ENCODE results near the gene BCAP29. TPM values are rescaled to one million over a fixed set of nuclear protein-coding genes. Genes with fewer than 3 reads are reported as not detected.
A peak's percentile ranks its signal among the peaks of the same experiment; 100 is the strongest.
"Not testable (repeated sequence)": the region's sequence is repeated elsewhere in the genome, so short reads cannot be mapped to it uniquely, and the experiment has no call there.

Gene BCAP29, protein sequence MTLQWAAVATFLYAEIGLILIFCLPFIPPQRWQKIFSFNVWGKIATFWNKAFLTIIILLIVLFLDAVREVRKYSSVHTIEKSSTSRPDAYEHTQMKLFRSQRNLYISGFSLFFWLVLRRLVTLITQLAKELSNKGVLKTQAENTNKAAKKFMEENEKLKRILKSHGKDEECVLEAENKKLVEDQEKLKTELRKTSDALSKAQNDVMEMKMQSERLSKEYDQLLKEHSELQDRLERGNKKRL
- total RNA-seq: 25.0 and 30.6 TPM in 2 replicates

DNA sequence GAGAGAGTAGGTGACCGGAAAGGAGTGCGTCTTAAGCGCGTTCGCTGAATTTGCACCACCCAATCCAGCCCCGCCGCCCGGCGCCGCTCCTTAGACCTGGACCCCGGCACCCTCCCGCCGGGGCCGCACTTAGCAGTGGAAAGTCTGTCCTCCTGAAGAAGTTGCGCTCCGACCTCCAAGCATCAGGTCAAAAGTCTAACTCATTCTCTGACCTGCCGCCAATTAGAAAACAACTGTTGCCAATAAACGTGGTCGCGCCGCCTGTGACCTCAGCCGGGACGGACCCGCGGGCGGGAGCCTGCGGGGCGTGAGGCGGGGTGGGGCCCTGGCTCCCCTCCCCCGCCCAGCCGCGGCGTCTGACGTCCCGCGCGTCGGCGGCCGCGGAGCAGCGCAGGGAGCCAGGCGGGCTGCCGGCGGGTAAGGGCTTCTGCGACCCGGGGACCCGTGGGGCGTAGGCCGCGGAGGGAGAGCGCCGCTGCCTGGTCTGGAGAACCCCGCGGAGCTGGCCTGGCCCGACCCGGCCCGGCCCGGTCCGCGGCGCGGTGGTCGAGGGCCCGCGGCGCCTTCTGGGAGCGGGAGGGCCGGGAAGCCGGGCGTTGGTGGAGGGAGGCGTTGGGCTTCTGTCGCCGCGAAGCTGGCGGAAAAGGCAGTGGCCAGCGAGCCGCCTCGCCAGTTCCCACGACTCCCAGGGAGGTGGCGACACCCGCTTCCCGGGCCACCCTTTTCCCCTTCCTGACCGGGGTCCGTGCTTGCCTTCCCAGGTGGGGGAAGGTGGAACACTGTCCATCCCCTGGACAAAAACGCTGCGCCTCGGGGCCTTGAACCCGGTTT lies at the start of gene BCAP29:
BCAP29 (plus strand) TSS at position 362 of the 831 bp plus-strand sequence. CDS start 527 bp downstream, outside the sequence.
- H3K27me3 ChIP-seq (ENCODE audit: control insufficient read depth, insufficient read depth, low read length): no peaks in the 10 kb centered on the region
- peak within 1 kb of the TSS; percentile 74 for H3K4me3 ChIP-seq (ENCODE audit: low read depth, low read length)
- DNase-seq (ENCODE audit: low read depth): peak; percentile 37
- FAIRE-seq: no peak
- peaks cover 2% of the 10 kb centered on the region for H3K36me3 ChIP-seq (ENCODE audit: control insufficient read depth, insufficient read depth, low read length)
- TF ChIP-seq, protein P1, sequence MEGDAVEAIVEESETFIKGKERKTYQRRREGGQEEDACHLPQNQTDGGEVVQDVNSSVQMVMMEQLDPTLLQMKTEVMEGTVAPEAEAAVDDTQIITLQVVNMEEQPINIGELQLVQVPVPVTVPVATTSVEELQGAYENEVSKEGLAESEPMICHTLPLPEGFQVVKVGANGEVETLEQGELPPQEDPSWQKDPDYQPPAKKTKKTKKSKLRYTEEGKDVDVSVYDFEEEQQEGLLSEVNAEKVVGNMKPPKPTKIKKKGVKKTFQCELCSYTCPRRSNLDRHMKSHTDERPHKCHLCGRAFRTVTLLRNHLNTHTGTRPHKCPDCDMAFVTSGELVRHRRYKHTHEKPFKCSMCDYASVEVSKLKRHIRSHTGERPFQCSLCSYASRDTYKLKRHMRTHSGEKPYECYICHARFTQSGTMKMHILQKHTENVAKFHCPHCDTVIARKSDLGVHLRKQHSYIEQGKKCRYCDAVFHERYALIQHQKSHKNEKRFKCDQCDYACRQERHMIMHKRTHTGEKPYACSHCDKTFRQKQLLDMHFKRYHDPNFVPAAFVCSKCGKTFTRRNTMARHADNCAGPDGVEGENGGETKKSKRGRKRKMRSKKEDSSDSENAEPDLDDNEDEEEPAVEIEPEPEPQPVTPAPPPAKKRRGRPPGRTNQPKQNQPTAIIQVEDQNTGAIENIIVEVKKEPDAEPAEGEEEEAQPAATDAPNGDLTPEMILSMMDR (IDR thresholded peaks at IDR 0.05; ENCODE audit: insufficient read depth, low read length, severe bottlenecking): peak; percentile 39

DNA sequence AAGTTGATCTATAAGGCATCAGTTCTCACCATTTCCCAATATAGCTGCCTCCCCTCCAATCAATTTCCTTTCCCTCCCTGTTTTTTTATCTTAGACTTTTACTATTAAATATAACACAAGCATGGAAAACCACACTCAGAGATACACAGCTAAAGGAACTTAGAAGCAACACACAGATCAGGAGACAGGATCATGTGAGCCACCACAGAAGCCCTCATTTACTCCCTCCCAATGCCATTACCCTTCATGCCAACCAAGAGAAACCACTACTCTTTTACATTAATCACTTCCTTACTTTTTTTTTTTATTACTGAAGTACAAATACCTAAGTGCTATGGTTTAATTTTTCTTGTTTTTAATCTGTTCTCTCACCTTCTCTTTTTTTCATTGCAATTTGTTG lies 49.3 kb upstream of the BCAP29 start:
- Histone ChIP-seq H3K27me3 (ENCODE audit: control insufficient read depth, insufficient read depth, low read length) (no peaks in the 10 kb centered on the region), H3K36me3 (ENCODE audit: control insufficient read depth, insufficient read depth, low read length) (no peaks in the 10 kb centered on the region), H3K4me3 (ENCODE audit: low read depth, low read length) (no peak overlapping the region)
- FAIRE-seq (no peak), DNase-seq (ENCODE audit: low read depth) (no peak)
- TF ChIP-seq, protein P1 (IDR thresholded peaks at IDR 0.05; ENCODE audit: insufficient read depth, low read length, severe bottlenecking): no peak

DNA sequence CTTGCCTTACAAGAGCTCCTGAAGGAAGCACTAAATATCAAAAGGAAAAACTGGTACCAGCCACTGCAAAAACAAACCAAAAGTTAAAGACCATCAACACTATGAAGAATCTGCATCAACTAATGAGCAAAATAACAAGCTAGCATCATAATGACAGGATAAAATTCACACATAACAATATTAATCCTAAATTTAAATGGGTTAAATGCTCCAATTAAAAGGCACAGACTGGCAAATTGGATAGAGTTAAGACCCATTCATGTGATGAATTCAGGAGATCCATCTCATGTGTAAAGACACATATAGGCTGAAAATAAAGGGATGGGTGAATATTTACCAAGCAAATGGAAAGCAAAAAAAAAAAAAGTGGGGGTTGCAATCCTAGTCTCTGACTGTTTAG lies 45.9 kb upstream of the BCAP29 start:
- Histone ChIP-seq H3K27me3 (ENCODE audit: control insufficient read depth, insufficient read depth, low read length) (no peaks in the 10 kb centered on the region), H3K36me3 (ENCODE audit: control insufficient read depth, insufficient read depth, low read length) (no peaks in the 10 kb centered on the region), H3K4me3 (ENCODE audit: low read depth, low read length) (no peak overlapping the region)
- FAIRE-seq (no peak), DNase-seq (ENCODE audit: low read depth) (no peak)
- TF ChIP-seq, protein P1 (IDR thresholded peaks at IDR 0.05; ENCODE audit: insufficient read depth, low read length, severe bottlenecking): no peak

DNA sequence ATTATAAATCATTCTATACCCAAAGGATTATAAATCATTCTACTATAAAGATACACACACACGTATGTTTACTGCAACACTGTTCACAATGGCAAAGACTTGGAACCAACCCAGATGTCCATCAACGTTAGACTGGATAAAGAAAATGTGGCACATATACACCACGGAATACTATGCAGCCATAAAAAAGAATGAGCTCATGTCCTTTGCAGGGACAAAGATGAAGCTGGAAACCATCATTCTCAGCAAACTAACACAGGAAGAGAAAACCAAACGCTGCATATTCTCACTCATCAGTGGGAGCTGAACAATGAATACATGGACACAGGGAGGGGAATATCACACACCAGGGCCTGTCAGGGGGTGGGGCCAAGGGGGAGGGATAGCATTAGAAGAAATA lies 42.8 kb upstream of the BCAP29 start:
- FAIRE-seq; H3K4me3 ChIP-seq (ENCODE audit: low read depth, low read length); DNase-seq (ENCODE audit: low read depth); H3K27me3 ChIP-seq (ENCODE audit: control insufficient read depth, insufficient read depth, low read length); H3K36me3 ChIP-seq (ENCODE audit: control insufficient read depth, insufficient read depth, low read length): not testable (repeated sequence)

DNA sequence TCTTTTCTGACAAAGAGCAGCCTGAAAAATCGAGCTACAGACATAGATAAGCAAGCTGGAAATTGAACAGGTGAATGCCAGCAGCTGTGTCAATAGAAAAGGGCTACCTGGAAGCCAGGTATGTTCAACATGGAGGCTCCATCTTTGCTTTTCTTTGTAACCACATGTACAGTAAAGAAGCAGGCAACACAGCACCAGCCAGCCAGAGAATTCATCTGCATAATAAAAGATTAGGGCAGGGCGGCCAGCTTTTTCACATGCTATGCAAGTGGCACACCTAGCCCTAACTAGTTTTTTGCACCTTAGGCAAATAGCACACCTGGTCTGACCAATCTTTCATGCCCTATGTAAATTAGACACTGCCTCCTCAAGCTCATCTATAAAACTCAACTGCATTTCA lies 42.0 kb upstream of the BCAP29 start:
- peak; percentile 62 for DNase-seq (ENCODE audit: low read depth)
- Histone ChIP-seq H3K4me3 (ENCODE audit: low read depth, low read length) (no peak overlapping the region), H3K27me3 (ENCODE audit: control insufficient read depth, insufficient read depth, low read length) (no peaks in the 10 kb centered on the region), H3K36me3 (ENCODE audit: control insufficient read depth, insufficient read depth, low read length) (no peaks in the 10 kb centered on the region)
- FAIRE-seq: peak; percentile 32
- TF ChIP-seq, protein P1 (IDR thresholded peaks at IDR 0.05; ENCODE audit: insufficient read depth, low read length, severe bottlenecking): no peak

DNA sequence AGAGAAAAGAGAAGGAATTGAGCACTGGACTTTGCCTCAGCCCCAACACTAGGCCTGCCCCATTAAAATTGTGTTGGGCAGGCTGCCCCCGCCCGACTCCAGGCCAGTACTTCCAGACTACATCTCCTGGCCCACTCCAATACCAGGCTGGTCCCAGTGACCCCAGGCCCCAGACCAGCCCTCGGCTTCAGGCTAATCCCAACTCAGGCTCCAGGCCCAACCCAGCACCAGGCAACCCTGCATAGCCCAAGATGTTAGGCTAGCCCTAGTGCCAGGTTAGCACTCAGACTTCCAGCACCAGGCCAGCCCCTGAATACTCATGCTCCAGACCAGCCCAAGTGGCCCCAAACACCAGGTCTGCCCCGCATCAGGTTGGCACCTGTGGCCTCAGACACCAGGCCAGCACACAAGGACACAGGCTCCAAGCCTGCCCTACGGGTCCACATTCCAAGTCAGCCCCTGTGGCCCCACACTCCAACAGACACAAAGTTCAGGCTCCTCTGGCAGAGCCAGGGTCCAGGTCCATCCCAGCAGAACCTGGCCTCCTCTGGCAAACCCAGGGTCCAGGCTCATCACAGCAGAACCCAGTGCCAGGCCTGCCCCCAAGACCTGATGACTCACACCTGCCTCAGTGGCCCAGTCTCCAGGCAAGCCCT lies 36.6 kb upstream of the BCAP29 start:
- H3K36me3 ChIP-seq (ENCODE audit: control insufficient read depth, insufficient read depth, low read length): peaks cover 4% of the 10 kb centered on the region
- FAIRE-seq: no peak

More for the DNA sequence above, 36.6 kb upstream of the BCAP29 start:
- Histone ChIP-seq H3K27me3 (ENCODE audit: control insufficient read depth, insufficient read depth, low read length) (no peaks in the 10 kb centered on the region), H3K4me3 (ENCODE audit: low read depth, low read length) (no peak overlapping the region)
- TF ChIP-seq, protein P1 (IDR thresholded peaks at IDR 0.05; ENCODE audit: insufficient read depth, low read length, severe bottlenecking): no peak
- DNase-seq (ENCODE audit: low read depth): no peak
